ENCODE data around the gene ZNF471.
A peak's percentile ranks its signal among the peaks of the same experiment; 100 is the strongest.

Gene ZNF471

DNA sequence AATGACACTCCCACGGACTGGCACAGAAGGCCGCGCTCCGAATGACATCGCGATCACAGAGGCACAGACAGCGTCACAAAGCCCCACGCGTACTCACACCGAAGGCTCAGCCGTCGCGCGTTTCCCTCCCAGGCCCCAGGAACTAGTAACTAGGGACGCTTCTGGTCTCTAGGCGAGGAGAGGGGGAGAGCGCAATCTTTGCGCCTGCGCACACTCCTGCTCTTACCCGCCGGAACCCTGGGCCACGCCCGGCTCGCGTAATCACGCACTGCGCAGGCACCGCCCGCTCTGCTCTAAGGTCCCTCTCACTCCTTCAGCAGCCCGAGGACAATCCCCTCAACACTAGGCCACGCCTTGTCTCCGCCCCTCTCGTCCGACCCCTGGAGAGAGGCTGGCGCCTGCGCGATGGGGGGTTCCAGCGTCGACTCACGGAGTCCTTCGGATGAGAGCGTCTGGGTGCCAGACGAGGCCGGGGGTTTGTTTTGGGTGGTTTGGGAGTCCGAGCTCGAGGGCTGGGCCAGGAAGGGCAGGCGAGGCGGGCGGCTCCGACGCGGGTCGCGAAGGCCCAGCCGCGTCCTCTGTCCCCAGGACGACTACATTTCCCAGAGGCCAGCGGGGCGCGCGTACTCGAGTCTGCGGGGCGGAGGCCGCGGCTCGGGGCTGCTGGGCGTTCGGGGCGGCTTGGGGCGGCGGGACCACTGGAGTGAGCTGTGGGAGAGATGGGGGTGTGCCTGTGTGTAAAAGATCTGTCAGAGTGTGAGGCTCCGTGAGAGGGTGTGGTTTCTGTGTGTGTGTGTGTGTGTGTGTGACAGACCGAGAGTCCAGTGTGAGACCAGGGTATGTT, at the start of gene ZNF471:
Gene ZNF471 (plus strand): TSS at position 410 of the 844 bp plus-strand sequence. CDS start 3,717 bp downstream, outside the sequence.
- DNase-seq = peak; percentile 83

DNA sequence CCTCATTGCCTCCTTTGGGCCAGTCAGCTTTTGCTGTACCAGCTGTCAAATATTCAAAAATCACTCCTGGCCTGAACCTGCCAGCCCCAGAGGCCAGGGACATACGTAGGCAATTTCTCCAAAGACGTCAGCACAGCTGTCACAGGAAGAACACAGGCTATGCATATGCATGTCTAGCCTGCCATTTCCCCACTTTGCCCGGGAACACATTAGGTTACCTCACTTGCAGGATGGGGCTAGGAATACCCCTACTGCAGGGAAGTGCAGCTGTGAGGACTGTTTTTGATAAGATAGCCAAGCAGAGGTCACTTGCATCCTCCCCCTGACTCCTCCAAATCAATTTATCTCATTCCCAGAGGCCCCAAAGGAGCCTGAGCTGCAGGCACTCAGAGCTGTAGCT, 33.3 kb upstream of the ZNF471 start:
- DNase-seq = no peak

DNA sequence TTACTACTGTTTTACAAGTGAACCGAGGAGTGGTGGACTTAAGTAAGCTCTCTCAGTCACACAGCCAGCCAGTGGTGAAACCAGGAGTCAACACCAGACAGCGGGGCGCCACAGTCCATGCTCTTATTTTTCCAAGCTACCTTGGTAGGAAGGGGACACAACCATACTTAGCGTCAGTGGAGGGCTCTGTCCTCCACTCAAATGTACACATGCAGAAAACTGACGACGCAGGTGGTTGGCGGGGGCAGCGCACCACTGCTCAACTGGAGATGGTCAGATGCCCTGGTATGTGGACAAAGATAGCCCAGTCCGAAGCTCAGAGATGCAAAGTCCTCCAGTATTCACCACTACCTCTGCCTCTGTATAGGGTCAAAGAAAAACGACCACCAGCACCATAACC, 31.6 kb upstream of the ZNF471 start:
- DNase-seq = no peak

DNA sequence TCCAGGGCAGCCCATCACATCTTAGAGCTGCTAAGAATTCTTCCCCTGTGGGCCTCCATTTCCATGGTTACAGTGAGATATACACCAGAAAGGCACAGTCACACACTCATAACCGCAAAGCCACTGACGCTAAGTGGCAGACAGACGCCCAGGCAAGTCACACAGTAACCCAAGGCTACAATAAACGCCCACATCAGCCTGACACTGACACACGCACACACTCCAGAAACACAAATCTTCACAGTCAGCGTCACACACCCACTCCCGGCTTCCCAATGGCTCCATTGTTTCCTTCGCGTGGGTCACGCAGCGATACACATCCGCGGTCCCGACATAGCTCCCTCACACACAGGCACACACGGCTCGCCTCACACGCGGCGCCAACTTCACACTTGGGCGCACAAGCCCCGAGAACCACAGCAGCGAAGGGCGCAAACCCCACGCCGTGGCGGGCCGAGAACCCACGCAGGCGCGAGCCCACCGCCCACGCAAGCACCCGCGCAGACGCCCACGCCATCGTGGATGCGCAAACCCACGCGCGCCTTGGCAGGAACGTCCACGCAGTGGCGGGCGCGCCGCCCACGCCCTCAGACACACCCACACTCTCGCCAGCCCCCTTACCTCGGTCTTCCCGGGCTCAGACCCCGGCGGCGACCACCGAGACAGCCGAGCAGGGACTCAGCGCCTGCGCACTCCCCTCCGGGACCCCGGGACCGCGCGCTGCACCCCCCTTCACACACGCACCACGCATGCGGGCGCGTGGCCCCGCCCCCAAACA, 30.8 kb upstream of the ZNF471 start, which contains the start of gene ZNF667:
Gene ZNF667 (minus strand): TSS at position 695 of the 778 bp plus-strand sequence. CDS start 14,975 bp downstream, outside the sequence.
- peak; percentile 17 for DNase-seq

DNA sequence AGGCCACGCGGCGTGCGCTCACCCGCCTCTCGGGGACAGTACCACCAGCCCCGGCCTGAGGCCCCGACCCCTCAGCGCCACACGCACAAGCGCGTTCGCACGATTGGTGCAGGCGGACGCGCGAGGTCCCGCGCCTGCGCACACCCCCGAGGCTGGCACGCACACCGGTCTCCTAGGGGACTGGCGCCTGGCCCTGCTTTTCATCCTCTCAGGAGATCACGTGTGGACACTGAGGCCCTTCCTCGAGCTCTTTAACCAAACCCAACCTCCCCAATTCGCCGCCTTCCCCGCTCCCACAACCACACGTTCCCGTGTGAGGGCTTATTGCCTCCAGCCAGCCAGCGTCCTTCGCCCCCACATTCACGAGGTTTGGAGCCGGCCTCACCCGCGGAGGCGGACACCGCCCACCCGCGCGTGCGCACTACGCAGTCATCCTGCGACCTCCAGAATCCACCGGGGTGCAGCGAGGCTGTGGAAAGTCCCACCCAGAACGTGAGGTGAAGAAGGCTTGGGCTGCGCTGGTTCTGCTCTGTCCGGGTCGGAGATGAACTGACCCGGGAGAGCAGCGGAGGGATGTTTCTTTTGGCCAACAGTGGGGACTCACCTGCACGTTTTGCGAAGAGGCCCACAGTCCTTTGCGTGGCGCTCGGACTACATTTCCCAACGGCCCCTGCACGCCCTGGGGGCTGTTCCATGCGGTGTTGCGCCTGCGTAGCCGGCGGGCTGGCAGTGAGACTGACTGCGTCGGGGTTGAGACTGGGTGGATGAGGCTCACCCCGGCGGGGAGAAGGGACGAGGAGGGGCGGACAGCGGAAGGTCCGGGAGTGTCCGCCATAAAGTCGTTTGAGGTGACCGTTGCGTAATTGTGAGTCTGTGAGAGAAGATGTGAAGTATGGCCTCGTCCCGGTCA, 30.0 kb upstream of the ZNF471 start:
- peak; percentile 65 for DNase-seq

DNA sequence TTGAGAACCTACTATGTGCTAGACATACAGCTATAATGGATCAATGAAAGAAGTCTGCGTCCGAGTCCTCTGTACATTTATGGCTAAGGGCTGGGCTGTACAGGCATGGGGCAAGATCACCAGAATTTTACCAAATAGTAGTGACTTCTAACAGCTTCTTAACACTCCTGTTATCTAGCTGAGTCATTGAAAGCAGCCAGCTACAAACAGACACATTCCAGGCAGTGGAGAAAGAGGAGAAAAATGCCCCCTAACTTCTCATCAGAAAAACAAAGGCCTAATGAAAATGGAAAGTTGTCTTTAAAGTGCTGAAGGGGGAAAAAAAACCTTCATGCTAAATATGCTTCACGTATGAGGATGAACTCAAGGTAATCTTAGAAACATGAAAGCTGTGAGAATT, 16.3 kb upstream of the ZNF471 start:
- DNase-seq = no peak

DNA sequence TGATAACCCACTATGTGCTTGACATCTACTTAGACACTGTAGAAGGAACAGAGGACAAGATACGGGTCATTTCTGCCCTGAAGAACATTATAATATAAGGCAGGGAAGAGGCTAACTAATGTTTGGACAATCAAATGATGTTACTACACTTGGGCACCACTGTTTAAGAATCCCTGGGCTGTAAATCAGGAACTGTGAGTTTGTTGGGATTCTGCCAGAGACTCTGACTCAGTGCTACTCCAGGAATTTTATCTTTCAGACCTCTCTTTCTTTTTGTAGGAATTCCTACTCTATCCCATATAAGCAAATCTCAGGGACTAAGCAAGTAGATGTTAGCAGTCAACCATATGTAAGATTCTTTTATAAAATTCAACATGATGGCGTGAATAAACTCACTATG, 3.1 kb upstream of the ZNF471 start:
- DNase-seq = no peak

DNA sequence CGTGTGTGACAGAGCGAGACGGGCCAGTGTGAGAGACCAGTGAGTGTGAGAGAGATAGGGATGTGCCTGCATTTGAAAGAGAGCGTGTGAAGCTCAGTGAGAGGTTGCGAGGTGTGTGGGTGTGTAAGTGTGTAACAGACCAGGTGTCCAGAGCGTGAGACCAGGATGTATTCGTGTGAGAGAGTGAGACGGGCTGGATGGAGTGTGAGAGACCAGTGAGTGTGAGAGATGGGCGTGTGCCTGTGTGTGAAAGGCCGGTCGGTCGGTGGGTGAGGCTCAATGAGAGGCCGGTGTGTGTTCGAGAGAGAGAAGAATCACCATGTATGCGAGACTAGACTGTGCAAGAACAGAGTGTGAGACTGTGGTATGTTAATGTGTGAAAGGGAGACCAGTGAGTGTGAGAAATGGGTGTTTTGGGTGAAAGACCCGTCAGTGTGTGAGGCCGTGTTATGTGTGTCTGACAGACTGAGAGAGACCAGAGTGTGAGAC, 679 bp downstream of the ZNF471 start:
- no peak for DNase-seq

DNA sequence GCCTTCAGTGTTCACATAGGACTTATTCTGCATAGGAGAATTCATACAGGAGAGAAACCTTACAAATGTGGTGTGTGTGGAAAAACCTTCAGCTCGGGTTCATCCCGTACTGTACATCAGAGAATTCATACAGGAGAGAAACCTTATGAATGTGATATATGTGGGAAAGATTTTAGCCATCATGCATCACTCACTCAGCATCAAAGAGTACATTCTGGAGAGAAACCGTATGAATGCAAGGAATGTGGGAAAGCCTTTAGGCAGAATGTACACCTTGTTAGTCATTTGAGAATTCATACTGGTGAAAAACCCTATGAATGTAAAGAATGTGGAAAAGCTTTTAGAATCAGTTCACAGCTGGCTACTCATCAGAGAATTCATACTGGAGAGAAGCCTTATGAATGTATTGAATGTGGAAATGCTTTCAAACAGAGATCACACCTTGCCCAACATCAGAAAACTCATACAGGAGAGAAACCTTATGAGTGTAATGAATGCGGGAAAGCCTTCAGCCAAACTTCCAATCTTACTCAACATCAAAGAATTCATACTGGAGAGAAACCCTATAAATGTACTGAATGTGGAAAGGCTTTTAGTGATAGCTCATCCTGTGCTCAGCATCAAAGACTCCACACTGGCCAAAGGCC, 17.7 kb downstream of the ZNF471 start:
- no peak for DNase-seq

DNA sequence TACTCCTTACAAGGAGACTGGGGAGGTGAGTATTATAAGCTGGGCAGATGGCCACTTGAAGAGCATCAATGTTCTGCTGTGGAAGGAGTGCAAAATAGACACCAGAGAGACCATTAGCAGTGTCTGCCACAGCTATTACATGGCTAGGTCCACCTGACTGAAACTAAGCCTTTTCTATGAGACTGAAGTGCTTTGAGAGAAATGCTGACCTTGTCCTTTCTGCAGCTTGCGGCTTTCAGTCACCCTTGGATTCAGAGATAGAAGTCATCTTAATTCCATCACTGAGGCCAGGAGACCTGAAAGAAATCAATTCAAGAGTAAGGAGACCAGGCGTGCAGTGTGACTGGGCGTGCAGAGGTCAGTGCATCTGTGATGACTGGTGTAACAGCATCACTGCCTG, 29.8 kb downstream of the ZNF471 start:
- no peak for DNase-seq

DNA sequence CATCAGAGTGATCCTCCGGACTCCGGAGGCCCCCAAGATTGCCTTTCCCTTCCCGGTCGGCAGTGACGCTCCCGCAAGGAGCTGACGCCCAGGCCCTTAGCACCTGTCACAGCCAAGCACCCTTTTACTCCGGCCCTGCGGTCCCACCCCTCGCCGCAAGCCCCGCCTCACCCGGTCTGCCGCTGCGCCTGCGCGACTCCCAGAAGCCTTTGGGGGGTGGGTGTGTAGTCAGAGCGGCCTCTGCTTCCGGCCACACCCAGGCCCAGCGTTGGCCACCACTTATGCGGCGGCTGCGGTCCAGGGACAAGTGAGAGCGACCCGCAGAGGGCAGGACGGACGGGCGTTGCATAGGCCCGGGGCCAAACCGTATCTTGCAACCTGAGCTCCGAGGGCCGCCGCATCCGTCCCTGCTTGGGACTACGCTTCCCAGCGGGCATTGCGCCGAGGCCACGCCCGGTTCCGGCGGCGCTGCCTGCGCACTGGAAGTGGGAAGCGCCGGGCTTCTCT, 30.7 kb downstream of the ZNF471 start:
- peak; percentile 82 for DNase-seq

DNA sequence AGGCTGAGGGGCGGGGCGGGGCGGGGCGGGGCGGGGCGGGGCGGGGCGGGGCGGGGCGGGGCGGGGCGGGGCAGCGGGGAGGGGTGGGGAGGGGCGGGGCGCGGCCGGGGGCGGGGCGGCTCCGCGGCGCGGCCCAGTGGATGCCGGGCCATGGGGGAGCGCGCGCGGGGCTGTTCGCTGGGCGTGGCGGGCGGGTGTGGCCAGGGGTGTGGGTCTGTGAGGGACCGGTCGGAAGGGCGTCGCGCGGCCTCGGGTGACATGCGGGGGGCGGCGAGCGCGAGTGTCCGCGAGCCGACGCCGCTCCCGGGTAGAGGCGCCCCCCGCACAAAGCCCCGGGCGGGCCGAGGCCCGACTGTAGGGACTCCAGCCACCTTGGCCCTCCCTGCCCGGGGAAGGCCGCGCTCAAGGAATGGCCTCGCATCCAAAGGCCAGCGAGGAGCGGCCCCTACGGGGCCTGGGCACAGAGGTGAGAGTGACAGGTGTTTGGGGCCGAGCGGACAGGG, 31.2 kb downstream of the ZNF471 start, which contains the start of gene ZFP28:
Gene ZFP28 (plus strand): TSS at position 188 of the 503 bp plus-strand sequence. CDS start 71 bp downstream, at position 259.
- DNase-seq = no peak

DNA sequence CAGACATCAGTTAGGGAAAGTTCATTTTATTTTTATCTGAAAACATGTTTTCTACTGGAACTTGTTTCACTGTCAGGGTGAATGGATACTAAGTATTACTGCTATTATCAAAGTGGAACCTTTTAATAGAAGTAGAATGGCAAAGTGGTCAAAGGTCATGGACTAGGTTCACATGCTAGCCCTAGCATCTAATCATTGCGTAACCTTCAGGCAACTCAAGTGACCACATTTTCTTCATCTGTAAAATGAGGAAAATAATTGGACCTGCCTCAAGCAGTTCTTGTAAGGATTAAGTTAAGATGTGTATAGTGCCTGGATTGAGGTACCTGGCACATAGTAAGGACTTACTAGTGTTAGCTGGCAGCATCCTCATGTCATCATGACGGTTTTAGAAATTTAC, 36.1 kb downstream of the ZNF471 start:
- no peak for DNase-seq

DNA sequence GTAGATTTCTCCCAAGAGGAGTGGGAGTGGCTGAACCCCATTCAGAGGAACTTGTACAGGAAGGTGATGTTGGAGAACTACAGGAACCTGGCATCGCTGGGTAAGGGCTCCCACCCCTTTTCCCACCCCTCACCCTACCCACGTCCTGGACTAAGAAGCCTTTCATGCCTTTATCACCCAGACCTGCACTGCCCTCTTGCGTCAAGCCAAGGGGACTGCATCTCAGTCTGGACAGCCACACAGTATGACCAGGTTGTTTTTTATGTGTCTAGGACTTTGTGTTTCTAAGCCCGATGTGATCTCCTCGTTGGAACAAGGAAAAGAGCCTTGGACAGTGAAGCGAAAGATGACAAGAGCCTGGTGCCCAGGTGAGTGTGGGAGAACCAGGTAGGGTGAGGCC, 39.9 kb downstream of the ZNF471 start:
- no peak for DNase-seq

DNA sequence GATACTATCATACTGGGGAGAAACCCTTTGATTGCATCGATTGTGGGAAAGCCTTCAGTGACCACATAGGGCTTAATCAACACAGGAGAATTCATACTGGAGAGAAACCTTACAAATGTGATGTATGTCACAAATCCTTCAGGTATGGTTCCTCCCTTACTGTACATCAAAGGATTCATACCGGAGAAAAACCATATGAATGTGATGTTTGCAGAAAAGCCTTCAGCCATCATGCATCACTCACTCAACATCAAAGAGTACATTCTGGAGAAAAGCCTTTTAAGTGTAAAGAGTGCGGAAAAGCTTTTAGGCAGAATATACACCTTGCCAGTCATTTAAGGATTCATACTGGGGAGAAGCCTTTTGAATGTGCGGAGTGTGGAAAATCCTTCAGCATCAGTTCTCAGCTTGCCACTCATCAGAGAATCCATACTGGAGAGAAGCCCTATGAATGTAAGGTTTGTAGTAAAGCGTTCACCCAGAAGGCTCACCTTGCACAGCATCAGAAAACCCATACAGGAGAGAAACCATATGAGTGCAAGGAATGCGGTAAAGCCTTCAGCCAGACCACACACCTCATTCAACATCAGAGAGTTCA, 46.7 kb downstream of the ZNF471 start:
- DNase-seq = no peak

DNA sequence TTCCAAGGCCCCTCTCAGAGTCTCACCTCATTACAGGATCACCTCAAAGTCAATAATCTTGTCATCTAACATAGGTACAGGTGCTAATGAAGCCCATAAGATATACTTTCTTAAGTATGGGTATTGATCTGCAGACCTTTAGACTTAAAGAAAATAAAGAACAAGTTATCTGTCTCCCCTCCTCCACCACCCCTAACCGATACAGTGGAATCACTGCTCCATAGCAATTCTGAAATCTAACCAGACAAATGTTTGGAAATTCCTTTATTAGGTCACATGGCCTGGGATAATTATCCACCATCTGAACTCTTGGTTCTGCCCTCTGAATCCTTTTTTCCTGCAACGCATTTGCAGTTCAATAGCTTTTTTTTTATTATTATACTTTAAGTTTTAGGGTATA, 55.1 kb downstream of the ZNF471 start:
- DNase-seq = no peak

DNA sequence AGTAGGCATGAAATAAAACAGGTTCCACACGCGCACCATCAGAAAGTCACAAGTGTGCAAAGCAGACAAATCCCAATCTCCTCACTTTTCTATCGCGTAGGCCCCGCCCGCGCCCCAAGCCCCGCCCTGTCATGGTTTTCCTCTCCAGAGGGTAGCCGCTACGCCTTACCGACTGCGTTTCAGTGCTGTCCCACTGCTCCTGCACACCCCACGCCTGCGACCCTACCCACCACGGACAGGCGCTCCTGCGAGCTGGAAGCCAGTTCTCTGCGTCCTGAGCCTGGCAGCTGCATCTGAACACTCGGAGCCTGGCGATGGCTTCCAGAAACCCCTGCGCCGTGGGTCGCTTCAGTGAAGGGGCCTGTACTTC, 59.2 kb downstream of the ZNF471 start:
- peak; percentile 17 for DNase-seq

DNA sequence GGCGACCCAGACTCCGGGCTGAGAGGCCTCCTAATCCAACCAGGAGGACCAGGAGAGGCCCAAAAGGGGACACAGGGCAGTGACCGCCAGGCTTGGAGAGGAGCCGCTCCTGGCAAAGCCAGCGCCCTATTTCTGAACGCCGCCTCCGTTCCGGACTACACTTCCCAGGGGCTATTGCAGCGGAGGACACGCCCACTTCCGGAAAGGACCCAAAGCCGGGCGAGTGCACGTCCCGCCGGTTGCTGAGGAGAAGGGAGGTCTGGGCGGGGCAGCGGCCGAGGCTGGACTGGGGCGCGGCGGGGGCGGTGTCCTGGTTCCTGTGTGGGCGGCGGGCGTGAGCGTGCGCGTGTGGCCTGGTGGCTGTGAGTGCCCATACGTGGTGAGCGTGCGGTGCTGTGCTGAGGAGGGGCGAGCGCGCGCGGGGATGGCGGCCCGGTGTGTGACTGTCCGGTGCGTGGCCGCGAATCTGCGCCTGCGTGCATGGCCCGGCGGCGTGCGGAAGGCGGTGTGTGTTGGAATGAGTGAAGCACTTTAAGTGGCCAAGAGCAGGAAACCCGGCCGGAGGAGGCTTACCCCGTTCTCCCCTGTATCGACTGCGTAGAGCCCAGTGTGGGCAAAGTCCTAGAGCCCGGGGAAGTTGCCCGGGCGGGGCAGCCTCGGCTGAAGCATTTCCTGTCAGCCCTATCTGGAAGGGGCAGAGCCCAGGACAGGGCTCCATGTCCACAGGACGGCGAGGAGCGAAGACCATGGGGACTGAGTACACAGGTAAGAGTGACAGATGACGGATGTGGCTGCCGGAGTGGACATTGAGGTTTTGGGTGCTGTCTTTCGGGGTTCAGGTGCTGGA, 59.8 kb downstream of the ZNF471 start, which contains the start of gene ZNF470:
Gene ZNF470 (plus strand): TSS at position 195 of the 847 bp plus-strand sequence. CDS start 2,844 bp downstream, outside the sequence.
- DNase-seq = peak; percentile 86

DNA sequence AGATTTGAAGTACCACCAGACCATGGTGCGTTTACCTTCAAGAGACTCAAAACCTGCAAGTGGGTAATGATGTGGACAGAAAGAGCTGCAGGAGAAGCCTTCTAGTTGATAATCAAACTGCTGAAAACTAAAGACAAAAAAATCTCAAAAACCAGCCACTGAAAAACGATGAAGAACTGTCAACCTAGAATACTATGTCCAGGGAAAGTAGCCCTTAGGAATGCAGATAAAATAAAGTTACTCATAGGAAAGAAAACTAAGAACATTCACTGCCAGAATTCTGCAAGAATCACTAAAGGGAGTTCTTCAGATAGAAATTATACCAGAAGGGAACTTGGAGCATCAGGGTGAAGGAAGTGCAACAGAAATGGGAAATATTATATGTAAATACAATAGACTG, 64.9 kb downstream of the ZNF471 start:
- DNase-seq = no peak

DNA sequence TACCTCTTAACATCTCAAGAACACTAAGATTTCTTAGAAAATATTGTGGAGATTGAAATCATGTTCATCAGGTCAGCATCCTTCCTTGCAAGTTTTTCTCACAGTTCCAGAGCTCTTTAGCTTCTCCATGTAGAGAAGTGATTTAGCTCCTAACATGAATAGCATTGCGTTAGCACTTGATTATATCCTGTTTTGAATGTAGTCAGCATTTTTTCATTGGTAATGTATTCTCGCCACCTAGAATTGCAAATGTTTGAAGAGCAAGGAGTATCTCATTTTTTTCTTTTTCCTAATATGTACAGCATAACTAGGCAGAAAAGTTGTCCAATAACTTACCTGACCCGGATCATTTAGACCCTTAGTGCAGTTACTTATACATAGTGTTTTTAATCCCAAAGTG, 66.3 kb downstream of the ZNF471 start:
- no peak for DNase-seq
